DND-41 (cell line): ENCODE measurements around the gene MYLK.

Experiments used
- ATAC-seq: fragments of 200-7000 bp; cut with Tn5 transposase; 3 replicates; pipeline ENCODE4 v1.9.1; 2021; ENCODE audit warnings: low read depth; ENCODE audit not compliant: insufficient read depth
- DNase-seq: peaks from one replicate; pipeline ENCODE4 v3.0.0-alpha.2; 2020
- H2AFZ ChIP-seq: 2 replicates; pipeline ENCODE4 v1.6.0; 2012; ENCODE audit warnings: low read depth, low read length
- H3K27ac ChIP-seq: 2 replicates; pipeline ENCODE4 v1.5.1; 2012; ENCODE audit warnings: low read length, inconsistent platforms
- H3K27me3 ChIP-seq: fragments of 200-600 bp; sonication (generic); 2 replicates; pipeline ENCODE4 v1.6.0; 2012; ENCODE audit warnings: low read length, mild to moderate bottlenecking, inconsistent platforms; ENCODE audit not compliant: insufficient read depth, poor library complexity
- H3K36me3 ChIP-seq: 2 replicates; pipeline ENCODE4 v1.5.1; 2012; ENCODE audit warnings: low read length, inconsistent platforms; ENCODE audit not compliant: insufficient read depth
- H3K4me1 ChIP-seq: 2 replicates; pipeline ENCODE4 v1.5.1; 2012; ENCODE audit warnings: mild to moderate bottlenecking, low read length; ENCODE audit not compliant: insufficient read depth
- H3K4me2 ChIP-seq: 2 replicates; pipeline ENCODE4 v1.6.0; 2012; ENCODE audit warnings: mild to moderate bottlenecking, moderate library complexity, low read length, inconsistent platforms; ENCODE audit not compliant: insufficient read depth
- H3K4me3 ChIP-seq, 2 experiments: fragments of 200-600 bp in 1 of 2; shearing (Covaris generic) in 1 of 2; 2 replicates each; pipeline ENCODE4 v1.5.1; 2012 to 2016; ENCODE audit warnings: inconsistent platforms in 2 of 2, low read length in 2 of 2, mild to moderate bottlenecking in 2 of 2, low read depth in 1 of 2, moderate library complexity in 1 of 2
- H3K79me2 ChIP-seq: 2 replicates; pipeline ENCODE4 v1.6.0; 2012; ENCODE audit warnings: low read length, inconsistent platforms; ENCODE audit not compliant: insufficient read depth
- H3K9ac ChIP-seq: 2 replicates; pipeline ENCODE4 v1.6.0; 2012; ENCODE audit warnings: low read depth, mild to moderate bottlenecking, inconsistent platforms, low read length, moderate library complexity
- H3K9me3 ChIP-seq: 2 replicates; pipeline ENCODE4 v1.5.1; 2012; ENCODE audit warnings: low read length, moderate library complexity, mild to moderate bottlenecking, inconsistent platforms; ENCODE audit not compliant: insufficient read depth, severe bottlenecking
- H4K20me1 ChIP-seq: 2 replicates; pipeline ENCODE4 v1.6.0; 2012; ENCODE audit warnings: low read length; ENCODE audit not compliant: insufficient read depth
- CTCF ChIP-seq: IDR thresholded peaks from 2 replicates; pipeline ENCODE4 v1.5.1; 2012; ENCODE audit warnings: borderline replicate concordance, low read length, moderate library complexity, mild to moderate bottlenecking; ENCODE audit not compliant: poor library complexity, severe bottlenecking; ENCODE audit errors: extremely low read depth
- EZH2 ChIP-seq: IDR thresholded peaks from 3 replicates; pipeline ENCODE4 v1.6.1; 2012; ENCODE audit warnings: borderline replicate concordance, low read depth, mild to moderate bottlenecking, moderate library complexity, low read length, inconsistent platforms; ENCODE audit not compliant: severe bottlenecking

Gene MYLK

GRCh38 chr3:123843668-123844067 is 40.5 kb downstream of the MYLK start:
- no peak overlapping the region for H3K4me3 ChIP-seq
- no peaks in the 10 kb centered on the region for H4K20me1 ChIP-seq
- no peak for ATAC-seq
- H3K27me3 ChIP-seq = no peaks in the 10 kb centered on the region
- no peaks in the 10 kb centered on the region for H3K4me1 ChIP-seq
- TF ChIP-seq CTCF = no peak
- TF ChIP-seq EZH2 = no peak
- H3K79me2 ChIP-seq = no peaks in the 10 kb centered on the region
- peaks cover 15% of the 10 kb centered on the region for H3K9me3 ChIP-seq
- DNase-seq = no peak
- no peak overlapping the region for H3K4me2 ChIP-seq
- no peaks in the 10 kb centered on the region for H3K36me3 ChIP-seq
- H2AFZ ChIP-seq = no peak overlapping the region
- no peak overlapping the region for H3K9ac ChIP-seq
- no peak overlapping the region for H3K27ac ChIP-seq

- no peak overlapping the region for H3K27ac ChIP-seq
- no peaks in the 10 kb centered on the region for H4K20me1 ChIP-seq
- H3K79me2 ChIP-seq = no peaks in the 10 kb centered on the region
- H3K27me3 ChIP-seq = no peaks in the 10 kb centered on the region
- DNase-seq (no peak), ATAC-seq (no peak)
- TF ChIP-seq EZH2 = no peak
- no peak for TF ChIP-seq CTCF
- no peak overlapping the region for H3K9ac ChIP-seq
- no peak overlapping the region for H3K4me3 ChIP-seq
- no peak overlapping the region for H2AFZ ChIP-seq
- peaks cover 15% of the 10 kb centered on the region for H3K9me3 ChIP-seq
- H3K36me3 ChIP-seq = no peaks in the 10 kb centered on the region
- H3K4me2 ChIP-seq = no peak overlapping the region
- no peaks in the 10 kb centered on the region for H3K4me1 ChIP-seq
These were observed 41.4 kb downstream of the MYLK start for GRCh38 chr3:123842711-123843110.

- Histone ChIP-seq H4K20me1 (no peaks in the 10 kb centered on the region), H3K36me3 (no peaks in the 10 kb centered on the region), H3K9me3 (peaks cover 9% of the 10 kb centered on the region), H3K9ac (no peak overlapping the region), H3K4me1 (no peaks in the 10 kb centered on the region), H3K4me3 (no peak overlapping the region), H3K79me2 (no peaks in the 10 kb centered on the region), H2AFZ (no peak overlapping the region), H3K4me2 (no peak overlapping the region), H3K27me3 (no peaks in the 10 kb centered on the region), H3K27ac (no peak overlapping the region)
- no peak for DNase-seq
- TF ChIP-seq EZH2 = no peak
- TF ChIP-seq CTCF = no peak
- no peak for ATAC-seq
These were observed 42.5 kb downstream of the MYLK start for GRCh38 chr3:123841476-123842238.
